Keratinocyte (primary cell): ENCODE measurements around the gene TENT5D.

Source experiments
- CTCF ChIP-seq, 3 experiments: IDR thresholded peaks in 1 of 3; conservative IDR thresholded peaks in 1 of 3; optimal IDR thresholded peaks in 1 of 3; 2 replicates in 2 of 3; 3 replicates in 1 of 3; pipeline versions ENCODE3 to v1.5.1; 2011; ENCODE audit warnings: low read length in 3 of 3, mild to moderate bottlenecking in 3 of 3, moderate library complexity in 2 of 3, control low read depth in 1 of 3, inconsistent platforms in 1 of 3; ENCODE audit not compliant: insufficient read depth in 2 of 3; ENCODE audit errors: extremely low read depth in 1 of 3
- EZH2 ChIP-seq: IDR thresholded peaks from one replicate; pipeline ENCODE4 v1.6.1; 2012; ENCODE audit warnings: inconsistent platforms, mild to moderate bottlenecking, low read length, moderate library complexity

- TF ChIP-seq CTCF (optimal IDR thresholded peaks at IDR 0.05 in 1 of 3, IDR thresholded peaks at IDR 0.05 in 1 of 3, conservative IDR thresholded peaks at IDR 0.05 in 1 of 3; ENCODE audit: extremely low read depth in 1 of 3, insufficient read depth in 2 of 3, low read length in 3 of 3) (no peak), EZH2 (no peak)
Measured at GRCh38 chrX:80432441-80432840, 12.2 kb downstream of the TENT5D start.
